Trophoblast cell (in vitro differentiated cells and primary cell): Measurements from ENCODE around the gene BACH2.
A peak's percentile ranks its signal among the peaks of the same experiment; 100 is the strongest.

Source experiments
- DNase-seq, 2 donors: peaks; one replicate each; pipeline ENCODE4 v3.0.0-alpha.2; 2016
- H2AFZ ChIP-seq: 2 replicates; pipeline ENCODE4 v1.6.1; 2013; ENCODE audit warnings: low read length, moderate library complexity, mild to moderate bottlenecking; ENCODE audit not compliant: insufficient read depth, poor library complexity
- H2AK5ac ChIP-seq: 2 replicates; pipeline ENCODE4 v1.6.1; 2013; ENCODE audit warnings: mild to moderate bottlenecking, low read length
- H2BK120ac ChIP-seq: 2 replicates; pipeline ENCODE4 v1.6.1; 2013; ENCODE audit warnings: low read length, mild to moderate bottlenecking, moderate library complexity; ENCODE audit not compliant: insufficient read depth, poor library complexity
- H2BK12ac ChIP-seq: 2 replicates; pipeline ENCODE4 v1.6.1; 2013; ENCODE audit warnings: mild to moderate bottlenecking, low read length, moderate library complexity
- H2BK5ac ChIP-seq: 2 replicates; pipeline ENCODE4 v1.6.1; 2013; ENCODE audit warnings: low read length, low read depth, moderate library complexity, mild to moderate bottlenecking; ENCODE audit not compliant: poor library complexity
- H3K14ac ChIP-seq: 2 replicates; pipeline ENCODE4 v1.6.1; 2013; ENCODE audit warnings: mild to moderate bottlenecking, low read length
- H3K18ac ChIP-seq: 2 replicates; pipeline ENCODE4 v1.6.1; 2013; ENCODE audit warnings: mild to moderate bottlenecking, low read length
- H3K23ac ChIP-seq: 2 replicates; pipeline ENCODE4 v1.6.1; 2013; ENCODE audit warnings: low read length
- H3K27ac ChIP-seq: 2 replicates; pipeline ENCODE4 v1.5.1; 2013; ENCODE audit warnings: low read depth, mild to moderate bottlenecking, inconsistent platforms, low read length, moderate library complexity
- H3K27me3 ChIP-seq: 2 replicates; pipeline ENCODE4 v1.6.1; 2013; ENCODE audit warnings: inconsistent platforms, mild to moderate bottlenecking, low read length, moderate library complexity; ENCODE audit not compliant: insufficient read depth
- H3K36me3 ChIP-seq, 2 experiments: 1 replicate in 1 of 2; 2 replicates in 1 of 2; pipeline ENCODE4 v1.6.1; 2013; ENCODE audit warnings: low read length in 2 of 2, mild to moderate bottlenecking in 2 of 2, moderate library complexity in 1 of 2; ENCODE audit not compliant: insufficient read depth in 2 of 2, control insufficient read depth in 1 of 2
- H3K4ac ChIP-seq: 2 replicates; pipeline ENCODE4 v1.6.1; 2013; ENCODE audit warnings: low read depth, mild to moderate bottlenecking, low read length, moderate library complexity
- H3K4me1 ChIP-seq, 2 experiments: 1 replicate in 1 of 2; 2 replicates in 1 of 2; pipeline ENCODE4 v1.6.1; 2013; ENCODE audit warnings: low read length in 2 of 2, mild to moderate bottlenecking in 2 of 2, moderate library complexity in 1 of 2; ENCODE audit not compliant: insufficient read depth in 2 of 2, control insufficient read depth in 1 of 2
- H3K4me2 ChIP-seq: 2 replicates; pipeline ENCODE4 v1.6.1; 2013; ENCODE audit warnings: inconsistent platforms, mild to moderate bottlenecking, low read length, moderate library complexity
- H3K4me3 ChIP-seq: 2 replicates; pipeline ENCODE4 v1.5.1; 2013; ENCODE audit warnings: mild to moderate bottlenecking, low read depth, low read length, inconsistent platforms
- H3K79me1 ChIP-seq: one replicate; pipeline ENCODE4 v1.6.1; 2013; ENCODE audit warnings: low read length
- H3K79me2 ChIP-seq: 2 replicates; pipeline ENCODE4 v1.6.1; 2013; ENCODE audit warnings: low read length, mild to moderate bottlenecking; ENCODE audit not compliant: control insufficient read depth, insufficient read depth, poor library complexity
- H3K9ac ChIP-seq: 2 replicates; pipeline ENCODE4 v1.6.1; 2013; ENCODE audit warnings: mild to moderate bottlenecking, low read length
- H3K9me3 ChIP-seq: 2 replicates; pipeline ENCODE4 v1.6.1; 2013; ENCODE audit warnings: low read depth, mild to moderate bottlenecking, control low read depth, inconsistent platforms, low read length; ENCODE audit not compliant: insufficient read depth
- H4K12ac ChIP-seq: 2 replicates; pipeline ENCODE4 v1.6.1; 2013; ENCODE audit warnings: low read depth, mild to moderate bottlenecking, low read length, moderate library complexity
- H4K8ac ChIP-seq: 2 replicates; pipeline ENCODE4 v1.6.1; 2013; ENCODE audit warnings: low read depth, mild to moderate bottlenecking, low read length, moderate library complexity
- H4K91ac ChIP-seq: one replicate; pipeline ENCODE4 v1.6.1; 2013; ENCODE audit warnings: low read depth, mild to moderate bottlenecking, low read length, moderate library complexity
- WGBS: extraction: QIAGEN DNeasy Blood & Tissue Kit; methylation state at CpG from one replicate; pipeline ENCODE4 v1.1.7; 2013; ENCODE audit warnings: missing lambda C conversion rate; ENCODE audit not compliant: insufficient read length, insufficient coverage; ENCODE audit errors: extremely low coverage; 5-methylcytosine and 5-hydroxymethylcytosine counted together

Gene BACH2

GRCh38 chr6:90190131-90190530, 106.5 kb downstream of the BACH2 start:
- Histone ChIP-seq H4K8ac (no peak overlapping the region), H3K4ac (no peak overlapping the region), H4K91ac (no peak overlapping the region), H2AFZ (no peak overlapping the region), H3K27ac (no peak overlapping the region), H2BK120ac (no peak overlapping the region), H3K9ac (no peak overlapping the region), H2BK5ac (no peak overlapping the region), H3K4me3 (no peak overlapping the region), H2AK5ac (no peak overlapping the region), H3K9me3 (no peaks in the 10 kb centered on the region), H3K79me1 (peaks cover 5% of the 10 kb centered on the region), H3K4me2 (no peak overlapping the region), H4K12ac (no peak overlapping the region), H3K18ac (no peak overlapping the region), H2BK12ac (no peak overlapping the region), H3K27me3 (no peaks in the 10 kb centered on the region), H3K79me2 (no peaks in the 10 kb centered on the region), H3K23ac (no peak overlapping the region), H3K4me1 (peaks cover 5 to 9% of the 10 kb centered on the region in 2 experiments), H3K36me3 (peaks cover 0 to 2% of the 10 kb centered on the region in 2 experiments), H3K14ac (no peak overlapping the region)
- WGBS = no CpG with 5 or more reads among the region's 4 CpGs
- DNase-seq = no peak

GRCh38 chr6:90187437-90188121, 109.1 kb downstream of the BACH2 start:
- Histone ChIP-seq H2AK5ac (peak overlapping the region; percentile 18), H3K14ac (peak overlapping the region; percentile 7), H3K36me3 (peaks cover 0 to 2% of the 10 kb centered on the region in 2 experiments), H4K8ac (no peak overlapping the region), H3K27ac (peak overlapping the region; percentile 61), H2BK5ac (no peak overlapping the region), H2BK120ac (peak overlapping the region; percentile 41), H2BK12ac (peak overlapping the region; percentile 10), H3K4me2 (no peak overlapping the region), H3K9me3 (no peaks in the 10 kb centered on the region), H3K79me1 (peaks cover 12% of the 10 kb centered on the region), H3K27me3 (no peaks in the 10 kb centered on the region), H2AFZ (no peak overlapping the region), H3K23ac (no peak overlapping the region), H3K18ac (peak overlapping the region; percentile 21), H3K4ac (no peak overlapping the region), H4K12ac (no peak overlapping the region), H3K4me1 (peaks cover 8 to 14% of the 10 kb centered on the region in 2 experiments), H4K91ac (peak overlapping the region; percentile 55), H3K79me2 (no peaks in the 10 kb centered on the region), H3K4me3 (no peak overlapping the region), H3K9ac (no peak overlapping the region)
- WGBS = no CpG with 5 or more reads among the region's 8 CpGs
- no peak for DNase-seq

- Histone ChIP-seq H3K4me3 (no peak overlapping the region), H3K9ac (no peak overlapping the region), H3K27me3 (no peaks in the 10 kb centered on the region), H3K14ac (no peak overlapping the region), H2AFZ (no peak overlapping the region), H2BK5ac (peak overlapping the region; percentile 58), H4K8ac (no peak overlapping the region), H3K79me2 (peaks cover 2% of the 10 kb centered on the region), H3K9me3 (no peaks in the 10 kb centered on the region), H3K4ac (no peak overlapping the region), H3K4me2 (no peak overlapping the region), H4K12ac (no peak overlapping the region), H2AK5ac (no peak overlapping the region), H3K36me3 (peaks cover 0 to 2% of the 10 kb centered on the region in 2 experiments), H4K91ac (no peak overlapping the region), H2BK12ac (peak overlapping the region; percentile 57), H3K23ac (no peak overlapping the region), H3K4me1 (peaks cover 8 to 16% of the 10 kb centered on the region in 2 experiments), H3K79me1 (peaks cover 14% of the 10 kb centered on the region), H3K27ac (peak overlapping the region; percentile 38), H3K18ac (no peak overlapping the region), H2BK120ac (peak overlapping the region; percentile 71)
- no CpG with 5 or more reads among the region's 8 CpGs for WGBS
- no peak for DNase-seq
Observed at GRCh38 chr6:90186637-90187371, 109.8 kb downstream of the BACH2 start.

GRCh38 chr6:90186026-90186425, 110.6 kb downstream of the BACH2 start:
- H2BK5ac ChIP-seq = no peak overlapping the region
- no peak overlapping the region for H3K23ac ChIP-seq
- H3K36me3 ChIP-seq = peaks cover 0 to 2% of the 10 kb centered on the region in 2 experiments
- no peak overlapping the region for H2BK120ac ChIP-seq
- H3K79me1 ChIP-seq = peaks cover 14% of the 10 kb centered on the region
- no CpG with 5 or more reads among the region's 3 CpGs for WGBS
- no peak for DNase-seq
- no peak overlapping the region for H2BK12ac ChIP-seq
- H3K79me2 ChIP-seq = peaks cover 2% of the 10 kb centered on the region
- no peak overlapping the region for H4K8ac ChIP-seq
- no peak overlapping the region for H3K4ac ChIP-seq
- H3K18ac ChIP-seq = no peak overlapping the region
- H3K4me3 ChIP-seq = no peak overlapping the region
- no peaks in the 10 kb centered on the region for H3K9me3 ChIP-seq
- no peak overlapping the region for H3K4me2 ChIP-seq
- no peak overlapping the region for H2AK5ac ChIP-seq
- no peak overlapping the region for H4K91ac ChIP-seq
- no peak overlapping the region for H2AFZ ChIP-seq
- no peak overlapping the region for H3K27ac ChIP-seq
- H3K4me1 ChIP-seq = peaks cover 8 to 16% of the 10 kb centered on the region in 2 experiments
- H3K9ac ChIP-seq = no peak overlapping the region
- H4K12ac ChIP-seq = no peak overlapping the region
- H3K27me3 ChIP-seq = no peaks in the 10 kb centered on the region
- no peak overlapping the region for H3K14ac ChIP-seq
